GM18907 (cell line): ENCODE measurements around the gene QKI.
"Not testable (repeated sequence)": the region's sequence is repeated elsewhere in the genome, so short reads cannot be mapped to it uniquely, and the experiment has no call there.

Experiments used
- ATAC-seq: cut with Tn5 transposase; IDR thresholded peaks from one replicate; pipeline ENCODE4 v1.9.1; 2021; ENCODE audit warnings: mild to moderate bottlenecking, moderate library complexity; ENCODE audit not compliant: unreplicated experiment

Gene QKI

GRCh38 chr6:163571730-163572129 is 157.2 kb downstream of the QKI start:
- ATAC-seq, result no peak

- no peak for ATAC-seq
Measured at GRCh38 chr6:163572612-163573011, 158.1 kb downstream of the QKI start.

- no peak for ATAC-seq
Measured at GRCh38 chr6:163573503-163574179, 159.1 kb downstream of the QKI start.

- ATAC-seq, result no peak
Measured at GRCh38 chr6:163576114-163576513, 161.6 kb downstream of the QKI start.

- no peak for ATAC-seq
Measured at GRCh38 chr6:163577404-163577803, 162.9 kb downstream of the QKI start.

- ATAC-seq, result no peak
Measured at GRCh38 chr6:163579111-163579879, 164.8 kb downstream of the QKI start.

GRCh38 chr6:163579880-163580295 is 165.4 kb downstream of the QKI start:
- ATAC-seq, result no peak

- ATAC-seq, result no peak
Measured at GRCh38 chr6:163580311-163581030, 166.0 kb downstream of the QKI start.

GRCh38 chr6:163583558-163583957 is 169.0 kb downstream of the QKI start:
- ATAC-seq, result no peak

- ATAC-seq, result no peak
Measured at GRCh38 chr6:163585932-163586437, 171.5 kb downstream of the QKI start.

- no peak for ATAC-seq
Measured at GRCh38 chr6:163586888-163587287, 172.4 kb downstream of the QKI start.

GRCh38 chr6:163588220-163588919 is 173.9 kb downstream of the QKI start:
- ATAC-seq, result no peak

- ATAC-seq, result no peak
Measured at GRCh38 chr6:163589387-163589786, 174.9 kb downstream of the QKI start.

- not testable (repeated sequence) for ATAC-seq
Measured at GRCh38 chr6:163590132-163590531, 175.6 kb downstream of the QKI start.

GRCh38 chr6:163592872-163593271 is 178.4 kb downstream of the QKI start:
- no peak for ATAC-seq

GRCh38 chr6:163596174-163596573 is 181.7 kb downstream of the QKI start:
- no peak for ATAC-seq

GRCh38 chr6:163599136-163599535 is 184.6 kb downstream of the QKI start:
- ATAC-seq, result no peak

GRCh38 chr6:163599684-163600083 is 185.2 kb downstream of the QKI start:
- no peak for ATAC-seq

GRCh38 chr6:163600331-163600730 is 185.8 kb downstream of the QKI start:
- no peak for ATAC-seq

GRCh38 chr6:163600781-163601180 is 186.3 kb downstream of the QKI start:
- ATAC-seq, result no peak

GRCh38 chr6:163602851-163603250 is 188.3 kb downstream of the QKI start:
- no peak for ATAC-seq
